ENCODE results near the gene TPRG1. TPM values are rescaled to one million over a fixed set of nuclear protein-coding genes. Genes with fewer than 3 reads are reported as not detected.

TPRG1 gene
- total and polyA plus RNA-seq, 2 donors (not counting 3 experiments of a cell fraction or from before 2014, with no cell fraction given) = 0.30 TPM; not detected in 1

DNA sequence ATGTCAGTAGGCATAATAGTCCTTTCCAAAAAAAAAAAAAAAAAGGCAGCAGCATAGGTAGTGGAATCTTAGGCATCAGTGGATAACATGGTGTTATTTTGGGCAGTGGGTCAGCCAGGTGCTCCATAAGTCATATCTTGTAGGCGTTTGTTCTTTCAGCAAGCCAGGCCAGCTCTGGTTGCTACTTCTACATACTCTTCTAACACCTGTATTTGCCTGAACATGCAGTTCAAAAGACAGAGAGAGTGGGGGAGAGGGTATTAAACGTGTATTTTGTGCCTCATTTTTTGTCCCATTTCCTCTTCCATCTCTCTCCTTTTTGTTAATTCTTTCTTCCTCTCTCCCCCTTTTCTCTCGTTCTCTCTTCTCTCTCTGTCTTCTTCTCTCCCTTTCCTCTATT is 110.4 kb downstream of the TPRG1 start:
- ChIA-PET CTCF (no interaction called here), POLR2A (no interaction called here)
- no peak overlapping the region for H2AFZ ChIP-seq (ENCODE audit: low read depth, low read length)
- no peaks in the 10 kb centered on the region for H3K27me3 ChIP-seq (ENCODE audit: control insufficient read depth in 2 of 2, insufficient read depth in 2 of 2, low read length in 2 of 2)
- H3K9me1 ChIP-seq (replicated peaks; ENCODE audit: control insufficient read depth, extremely low read depth, insufficient read depth, low read length) = no peaks in the 10 kb centered on the region
- no peaks in the 10 kb centered on the region for H3K4me1 ChIP-seq (ENCODE audit: control insufficient read depth, extremely low read depth, insufficient read depth, low read length)
- H4K20me1 ChIP-seq (replicated peaks; ENCODE audit: control insufficient read depth, extremely low read depth, insufficient read depth, low read length) = no peaks in the 10 kb centered on the region
- no peaks in the 10 kb centered on the region for H3K79me2 ChIP-seq (ENCODE audit: control insufficient read depth, insufficient read depth, low read length)
- H3K36me3 ChIP-seq (ENCODE audit: control insufficient read depth in 2 of 2, extremely low read depth in 1 of 2, insufficient read depth in 2 of 2, low read length in 2 of 2) = no peaks in the 10 kb centered on the region
- FAIRE-seq = no peak
- H3K27ac ChIP-seq (ENCODE audit: insufficient read depth, low read depth, low read length) = no peak overlapping the region
- TF ChIP-seq, protein P1, sequence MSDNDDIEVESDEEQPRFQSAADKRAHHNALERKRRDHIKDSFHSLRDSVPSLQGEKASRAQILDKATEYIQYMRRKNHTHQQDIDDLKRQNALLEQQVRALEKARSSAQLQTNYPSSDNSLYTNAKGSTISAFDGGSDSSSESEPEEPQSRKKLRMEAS (IDR thresholded peaks at IDR 0.05; ENCODE audit: insufficient read depth, insufficient read length) = no peak
- TF ChIP-seq EZH2 (IDR thresholded peaks at IDR 0.05; ENCODE audit: borderline replicate concordance, low read depth, low read length, severe bottlenecking) (no peak), GATA2 (IDR thresholded peaks at IDR 0.05; ENCODE audit: insufficient read depth, insufficient read length, low read depth, low read length) (no peak), POLR2AphosphoS5 (IDR thresholded peaks at IDR 0.05; ENCODE audit: insufficient read depth, low read depth, low read length) (no peak), POLR2A (IDR thresholded peaks at IDR 0.05; ENCODE audit: low read depth, low read length) (no peak), MYC (IDR thresholded peaks at IDR 0.05; ENCODE audit: low read depth, low read length) (no peak), JUN (IDR thresholded peaks at IDR 0.05; ENCODE audit: borderline replicate concordance, insufficient read depth, insufficient read length, low read depth) (no peak), FOS (IDR thresholded peaks at IDR 0.05; ENCODE audit: borderline replicate concordance, insufficient read depth, low read length) (no peak)
- TF ChIP-seq, protein P2, sequence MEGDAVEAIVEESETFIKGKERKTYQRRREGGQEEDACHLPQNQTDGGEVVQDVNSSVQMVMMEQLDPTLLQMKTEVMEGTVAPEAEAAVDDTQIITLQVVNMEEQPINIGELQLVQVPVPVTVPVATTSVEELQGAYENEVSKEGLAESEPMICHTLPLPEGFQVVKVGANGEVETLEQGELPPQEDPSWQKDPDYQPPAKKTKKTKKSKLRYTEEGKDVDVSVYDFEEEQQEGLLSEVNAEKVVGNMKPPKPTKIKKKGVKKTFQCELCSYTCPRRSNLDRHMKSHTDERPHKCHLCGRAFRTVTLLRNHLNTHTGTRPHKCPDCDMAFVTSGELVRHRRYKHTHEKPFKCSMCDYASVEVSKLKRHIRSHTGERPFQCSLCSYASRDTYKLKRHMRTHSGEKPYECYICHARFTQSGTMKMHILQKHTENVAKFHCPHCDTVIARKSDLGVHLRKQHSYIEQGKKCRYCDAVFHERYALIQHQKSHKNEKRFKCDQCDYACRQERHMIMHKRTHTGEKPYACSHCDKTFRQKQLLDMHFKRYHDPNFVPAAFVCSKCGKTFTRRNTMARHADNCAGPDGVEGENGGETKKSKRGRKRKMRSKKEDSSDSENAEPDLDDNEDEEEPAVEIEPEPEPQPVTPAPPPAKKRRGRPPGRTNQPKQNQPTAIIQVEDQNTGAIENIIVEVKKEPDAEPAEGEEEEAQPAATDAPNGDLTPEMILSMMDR (IDR thresholded peaks at IDR 0.05; ENCODE audit: extremely low read depth in 1 of 2, insufficient read depth in 1 of 2, low read depth in 1 of 2, low read length in 2 of 2) = no peak
- H3K9ac ChIP-seq (replicated peaks; ENCODE audit: extremely low read depth, insufficient read depth, low read length) = no peak overlapping the region
- intact Hi-C loops (cut with micrococcal nuclease) = no loop called here
- H3K4me2 ChIP-seq (ENCODE audit: insufficient read depth, low read length) = no peak overlapping the region
- dilution Hi-C loops (cut with MboI; ENCODE audit: extremely low pct_ligation_motif_present, low sequenced_read_pairs) = no loop called here
- no TSS peak for BruUV-seq (replicated peaks)
- DNase-seq (ENCODE audit: low read depth, low spot score) = no peak
- no peak overlapping the region for H3K4me3 ChIP-seq (replicated peaks in 1 of 3; ENCODE audit: insufficient read depth in 1 of 3, low read depth in 1 of 3, low read length in 3 of 3)
- no peaks in the 10 kb centered on the region for H3K9me3 ChIP-seq (replicated peaks; ENCODE audit: control insufficient read depth, insufficient read depth, low read length)

Measured in endothelial cell of umbilical vein (primary cell).